ENCODE measurements around the gene SCAMP5. TPM values are rescaled to one million over a fixed set of nuclear protein-coding genes. Genes with fewer than 3 reads are reported as not detected.

Gene SCAMP5
- total RNA-seq, 4 donors from 2014 or later: 1.3 to 4.1 (median 2.6) TPM

DNA sequence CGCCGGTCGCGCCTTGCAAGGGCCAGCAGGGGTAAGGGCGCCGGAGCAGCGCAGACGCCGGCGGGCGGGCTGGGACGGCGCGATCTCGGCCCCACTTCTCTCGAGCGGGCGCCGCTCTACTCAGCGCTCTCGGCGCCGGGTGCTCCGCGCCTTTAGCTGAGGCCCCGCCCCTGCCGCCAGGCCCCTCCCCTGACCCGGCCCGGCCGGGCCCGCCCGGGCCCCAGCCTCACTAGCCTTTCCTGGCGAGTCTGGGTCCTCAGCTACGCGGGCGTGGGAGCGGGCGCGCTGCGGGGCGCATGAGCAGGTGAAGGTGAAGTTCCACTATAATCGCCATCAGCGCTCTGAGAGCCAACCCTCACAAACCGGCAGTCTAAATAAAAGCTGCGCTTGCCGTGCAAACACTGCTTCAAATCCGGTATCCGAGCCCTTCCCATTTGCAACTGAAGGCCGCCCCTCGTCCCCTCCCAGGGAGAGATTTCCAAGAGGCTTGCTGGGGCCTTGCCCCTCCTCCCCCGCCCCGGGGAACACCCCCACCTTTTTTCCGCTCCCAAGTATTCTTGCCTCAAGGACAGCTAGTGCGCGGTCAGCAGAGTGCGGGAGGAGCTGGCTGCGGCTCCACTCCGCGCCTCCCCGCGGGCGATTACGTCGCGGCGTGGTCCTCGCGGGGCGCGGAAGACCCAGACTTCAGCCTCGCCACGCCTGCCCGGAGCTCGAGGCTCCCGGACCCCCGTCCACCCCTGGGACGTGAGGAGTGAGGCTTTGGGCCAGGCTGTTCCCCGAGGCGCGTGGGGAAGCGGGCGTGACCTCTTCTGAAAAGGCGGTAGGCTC lies 38.5 kb upstream of the SCAMP5 start, which contains the start of gene RPP25:
RPP25 (minus strand) TSS at position 125 of the 828 bp plus-strand sequence. CDS start 189 bp downstream, outside the sequence.
- TF ChIP-seq, protein P1, sequence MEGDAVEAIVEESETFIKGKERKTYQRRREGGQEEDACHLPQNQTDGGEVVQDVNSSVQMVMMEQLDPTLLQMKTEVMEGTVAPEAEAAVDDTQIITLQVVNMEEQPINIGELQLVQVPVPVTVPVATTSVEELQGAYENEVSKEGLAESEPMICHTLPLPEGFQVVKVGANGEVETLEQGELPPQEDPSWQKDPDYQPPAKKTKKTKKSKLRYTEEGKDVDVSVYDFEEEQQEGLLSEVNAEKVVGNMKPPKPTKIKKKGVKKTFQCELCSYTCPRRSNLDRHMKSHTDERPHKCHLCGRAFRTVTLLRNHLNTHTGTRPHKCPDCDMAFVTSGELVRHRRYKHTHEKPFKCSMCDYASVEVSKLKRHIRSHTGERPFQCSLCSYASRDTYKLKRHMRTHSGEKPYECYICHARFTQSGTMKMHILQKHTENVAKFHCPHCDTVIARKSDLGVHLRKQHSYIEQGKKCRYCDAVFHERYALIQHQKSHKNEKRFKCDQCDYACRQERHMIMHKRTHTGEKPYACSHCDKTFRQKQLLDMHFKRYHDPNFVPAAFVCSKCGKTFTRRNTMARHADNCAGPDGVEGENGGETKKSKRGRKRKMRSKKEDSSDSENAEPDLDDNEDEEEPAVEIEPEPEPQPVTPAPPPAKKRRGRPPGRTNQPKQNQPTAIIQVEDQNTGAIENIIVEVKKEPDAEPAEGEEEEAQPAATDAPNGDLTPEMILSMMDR (IDR thresholded peaks at IDR 0.05; ENCODE audit: low read depth): no peak

DNA sequence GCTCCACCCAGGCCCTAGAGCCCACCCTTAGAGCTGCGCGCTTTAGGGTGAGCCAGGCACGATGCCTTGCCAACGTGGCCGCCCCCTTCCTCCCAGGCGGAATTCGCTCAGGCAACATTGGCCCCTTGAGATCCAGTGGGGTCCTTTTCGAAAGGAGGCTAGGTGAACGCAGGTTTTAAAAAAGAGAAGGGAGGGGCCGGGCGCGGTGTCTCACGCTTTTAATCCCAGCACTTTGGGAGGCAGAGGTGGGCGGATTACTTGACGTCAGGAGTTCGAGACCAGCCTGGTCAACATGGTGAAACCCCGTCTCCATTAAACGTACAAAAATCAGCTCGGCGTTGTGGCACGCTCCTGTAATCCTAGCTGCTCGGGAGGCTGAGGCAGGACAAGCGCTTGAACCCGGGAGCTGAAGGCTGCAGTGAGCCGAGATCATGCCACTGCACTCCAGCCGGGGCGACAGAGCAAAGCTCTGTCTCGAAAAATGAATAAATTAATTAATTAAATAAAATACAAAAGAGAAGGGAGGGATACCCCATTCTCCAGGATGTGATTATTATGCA lies 37.8 kb upstream of the SCAMP5 start:
- TF ChIP-seq, protein P1 (IDR thresholded peaks at IDR 0.05; ENCODE audit: low read depth): no peak

GRCh38 chr15:74958320-74958907 lies 36.9 kb upstream of the SCAMP5 start:
- TF ChIP-seq, protein P1 (IDR thresholded peaks at IDR 0.05; ENCODE audit: low read depth): no peak

DNA sequence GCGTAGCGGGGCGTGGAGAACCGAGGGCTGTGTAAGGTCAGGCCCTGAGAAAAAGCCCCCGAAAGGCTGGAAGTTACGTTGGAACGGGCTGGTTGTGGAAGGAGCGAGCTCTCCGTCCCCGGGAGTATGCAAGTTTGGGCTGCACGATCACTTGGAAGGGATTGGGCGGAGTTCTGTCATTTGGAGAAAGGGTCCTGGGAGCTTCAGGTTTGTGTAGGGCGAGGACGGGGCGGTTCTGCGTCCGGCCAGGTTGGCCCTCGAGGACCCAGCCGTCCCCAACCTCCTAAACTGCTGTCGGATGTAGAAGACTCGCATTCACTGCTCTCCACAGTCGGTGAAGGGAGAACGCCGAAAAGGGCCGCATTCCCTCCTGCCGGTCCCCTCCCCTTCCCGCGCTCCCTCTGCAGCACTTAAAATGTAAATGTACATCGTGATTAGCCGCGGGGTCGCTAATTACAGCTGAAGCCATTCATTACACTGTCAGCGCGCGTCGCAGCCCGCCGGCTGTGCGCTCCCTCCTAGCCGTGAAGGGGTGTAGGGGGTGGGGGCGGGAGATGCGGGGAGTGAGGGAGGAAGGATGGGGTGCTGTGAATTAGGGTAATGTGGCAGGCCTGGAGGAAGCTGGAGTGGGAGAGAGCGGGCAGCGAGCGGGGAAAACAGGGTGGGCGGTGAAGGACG lies 36.3 kb upstream of the SCAMP5 start:
- TF ChIP-seq, protein P1 (IDR thresholded peaks at IDR 0.05; ENCODE audit: low read depth): no peak

GRCh38 chr15:74959586-74959939 lies 35.8 kb upstream of the SCAMP5 start:
- TF ChIP-seq, protein P1 (IDR thresholded peaks at IDR 0.05; ENCODE audit: low read depth): no peak

GRCh38 chr15:74960286-74960685 lies 35.1 kb upstream of the SCAMP5 start:
- TF ChIP-seq, protein P1 (IDR thresholded peaks at IDR 0.05; ENCODE audit: low read depth): no peak

Data from subcutaneous adipose tissue (tissue), 4 donors.